Activated T-cell treated with anti-CD3 and anti-CD28 coated beads, Interleukin-2, amount 50 U/mL, for 72 hours (primary cell): ENCODE data around the gene PCSK5. TPM values are rescaled to one million over a fixed set of nuclear protein-coding genes. Genes with fewer than 3 reads are reported as not detected.

Experiments
- ATAC-seq, 2 donors: fragments of 150-1000 bp; cut with Tn5 transposase; replicated peaks in 1 of 2; 2 replicates each; pipeline ENCODE4 v1.10.0; 2021; ENCODE audit warnings: moderate library complexity in 2 of 2, mild to moderate bottlenecking in 1 of 2
- DNase-seq, 2 donors: peaks; one replicate each; pipeline ENCODE4 v3.0.0; 2021 to 2022; ENCODE audit warnings: mixed read lengths in 1 of 2
- H3K27ac Mint-ChIP-seq: one replicate; pipeline ENCODE4 v1.8.0; 2022; ENCODE audit warnings: mild to moderate bottlenecking, moderate library complexity, mixed read lengths
- H3K27me3 Mint-ChIP-seq: one replicate; pipeline ENCODE4 v1.8.0; 2022; ENCODE audit warnings: low read depth, mixed read lengths
- H3K36me3 Mint-ChIP-seq, 2 donors: one replicate each; pipeline ENCODE4 v1.8.0; 2022; ENCODE audit warnings: mixed read lengths in 2 of 2, mild to moderate bottlenecking in 1 of 2; ENCODE audit not compliant: insufficient read depth in 2 of 2
- H3K4me1 Mint-ChIP-seq: one replicate; pipeline ENCODE4 v1.8.0; 2022; ENCODE audit warnings: low read depth, mixed read lengths
- H3K4me3 Mint-ChIP-seq, 2 donors: one replicate each; pipeline ENCODE4 v1.8.0; 2022; ENCODE audit warnings: mild to moderate bottlenecking in 2 of 2, mixed read lengths in 2 of 2, moderate library complexity in 2 of 2
- H3K9me3 Mint-ChIP-seq, 2 donors: one replicate each; pipeline ENCODE4 v1.8.0; 2022; ENCODE audit warnings: mixed read lengths in 2 of 2
- total RNA-seq, 2 donors: library from RNA; stranded (reverse); gene quantifications; one replicate each; pipeline ENCODE4 v1.2.3, GENCODE V29; 2022

Gene PCSK5
- total RNA-seq, 2 donors from 2014 or later = 3.7 to 4.7 TPM

DNA sequence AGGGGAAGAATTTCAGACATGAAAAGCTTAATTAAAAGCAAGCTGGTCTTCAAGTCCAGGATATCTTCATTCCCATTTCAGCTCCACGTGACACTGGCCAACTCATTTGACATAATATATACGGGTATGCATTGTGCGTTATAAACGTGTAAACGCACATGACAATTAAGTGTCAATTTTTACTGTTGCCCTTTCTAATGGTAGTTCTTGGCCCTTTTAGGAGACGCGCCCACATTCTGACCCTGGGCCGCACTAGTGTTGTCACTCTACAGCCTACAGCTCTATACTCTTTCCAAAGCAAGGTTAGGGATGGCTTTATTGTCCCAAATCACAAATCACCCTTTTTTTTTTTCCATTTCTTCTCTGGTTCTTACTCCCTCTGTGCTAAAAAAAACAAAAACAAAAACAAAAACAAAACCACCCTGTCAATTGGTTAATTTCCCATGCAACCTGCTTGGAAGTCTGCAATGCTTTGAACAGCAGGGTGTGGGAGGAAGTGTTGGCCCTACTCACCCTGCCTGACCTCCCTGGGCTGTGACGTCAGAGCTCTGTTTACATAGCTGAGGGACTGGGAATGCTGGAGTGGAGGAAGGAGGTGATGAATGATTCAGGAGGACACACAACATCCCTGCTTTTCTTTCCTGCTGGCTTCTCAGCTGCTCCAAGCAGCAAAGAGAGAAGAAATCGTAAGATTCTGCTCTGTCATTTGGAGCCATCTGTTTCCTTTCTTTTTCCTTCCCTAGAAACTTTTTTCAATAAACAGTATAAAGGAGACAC lies 484.5 kb downstream of the PCSK5 start:
- H3K4me3 Mint-ChIP-seq = no peak overlapping the region
- no peaks in the 10 kb centered on the region for H3K36me3 Mint-ChIP-seq
- DNase-seq (no peak), ATAC-seq (no peak)
- peaks cover 0 to 3% of the 10 kb centered on the region in 2 donors for H3K9me3 Mint-ChIP-seq
- no peaks in the 10 kb centered on the region for H3K4me1 Mint-ChIP-seq
- no peak overlapping the region for H3K27ac Mint-ChIP-seq
- no peaks in the 10 kb centered on the region for H3K27me3 Mint-ChIP-seq

- no peaks in the 10 kb centered on the region for H3K27me3 Mint-ChIP-seq
- H3K27ac Mint-ChIP-seq = no peak overlapping the region
- H3K4me3 Mint-ChIP-seq = no peak overlapping the region
- DNase-seq (no peak), ATAC-seq (no peak)
- H3K9me3 Mint-ChIP-seq = peaks cover 0 to 3% of the 10 kb centered on the region in 2 donors
- H3K36me3 Mint-ChIP-seq = no peaks in the 10 kb centered on the region
- H3K4me1 Mint-ChIP-seq = no peaks in the 10 kb centered on the region
Measured at GRCh38 chr9:76377791-76378190, 487.3 kb downstream of the PCSK5 start.

GRCh38 chr9:76378367-76379073 lies 488.0 kb downstream of the PCSK5 start:
- no peak for ATAC-seq
- H3K4me1 Mint-ChIP-seq = no peaks in the 10 kb centered on the region
- H3K27ac Mint-ChIP-seq = no peak overlapping the region
- no peaks in the 10 kb centered on the region for H3K27me3 Mint-ChIP-seq
- peaks cover 0 to 3% of the 10 kb centered on the region in 2 donors for H3K9me3 Mint-ChIP-seq
- no peak for DNase-seq
- H3K4me3 Mint-ChIP-seq = no peak overlapping the region
- H3K36me3 Mint-ChIP-seq = no peaks in the 10 kb centered on the region

- Mint-ChIP-seq H3K27me3 (no peaks in the 10 kb centered on the region), H3K9me3 (peaks cover 0 to 3% of the 10 kb centered on the region in 2 donors), H3K4me3 (no peak overlapping the region), H3K27ac (no peak overlapping the region), H3K4me1 (no peaks in the 10 kb centered on the region), H3K36me3 (peaks cover 0 to under 1% of the 10 kb centered on the region in 2 donors)
- ATAC-seq (no peak), DNase-seq (no peak)
Measured at GRCh38 chr9:76379494-76379893, 489.0 kb downstream of the PCSK5 start.

DNA sequence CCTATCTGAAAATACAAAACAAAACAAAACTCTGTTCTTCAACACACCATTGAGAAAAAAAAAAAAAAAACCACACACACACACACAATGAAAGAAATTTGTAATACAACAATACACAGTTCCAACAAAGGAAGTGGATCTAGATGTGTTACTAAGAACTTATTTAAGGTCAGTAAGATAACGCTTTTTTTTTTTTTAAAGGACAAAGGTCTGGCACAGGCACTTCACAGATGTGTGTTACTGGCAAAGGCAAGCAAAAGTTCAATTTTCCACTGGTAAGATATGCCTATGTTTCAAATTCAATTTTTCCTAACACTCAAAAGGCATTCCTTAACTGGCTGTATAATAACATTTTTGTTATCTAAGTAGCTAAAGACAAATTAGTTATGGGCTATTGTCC lies 500.2 kb downstream of the PCSK5 start:
- no peak overlapping the region for H3K27ac Mint-ChIP-seq
- H3K4me3 Mint-ChIP-seq = no peak overlapping the region
- ATAC-seq (no peak), DNase-seq (no peak)
- H3K9me3 Mint-ChIP-seq = peaks cover 1% of the 10 kb centered on the region in 2 donors
- H3K36me3 Mint-ChIP-seq = peaks cover 11 to 12% of the 10 kb centered on the region in 2 donors
- no peaks in the 10 kb centered on the region for H3K27me3 Mint-ChIP-seq
- H3K4me1 Mint-ChIP-seq = peaks cover 34% of the 10 kb centered on the region

GRCh38 chr9:76394195-76394959 lies 503.9 kb downstream of the PCSK5 start, which contains the start of gene RFK:
Gene RFK (minus strand): TSS chr9:76394426. CDS start chr9:76394171, 255 bp downstream.
- H3K4me3 Mint-ChIP-seq = peak within 1 kb of the TSS; percentile 98 to 99
- ATAC-seq (peak; percentile 89 to 90), DNase-seq (peak; percentile 89 to 94)
- peaks cover 1% of the 10 kb centered on the region in 2 donors for H3K9me3 Mint-ChIP-seq
- no peaks in the 10 kb centered on the region for H3K27me3 Mint-ChIP-seq
- H3K27ac Mint-ChIP-seq = peak within 1 kb of the TSS; percentile 100
- peaks cover 28% of the 10 kb centered on the region for H3K4me1 Mint-ChIP-seq
- H3K36me3 Mint-ChIP-seq = peaks cover 9 to 12% of the 10 kb centered on the region in 2 donors

DNA sequence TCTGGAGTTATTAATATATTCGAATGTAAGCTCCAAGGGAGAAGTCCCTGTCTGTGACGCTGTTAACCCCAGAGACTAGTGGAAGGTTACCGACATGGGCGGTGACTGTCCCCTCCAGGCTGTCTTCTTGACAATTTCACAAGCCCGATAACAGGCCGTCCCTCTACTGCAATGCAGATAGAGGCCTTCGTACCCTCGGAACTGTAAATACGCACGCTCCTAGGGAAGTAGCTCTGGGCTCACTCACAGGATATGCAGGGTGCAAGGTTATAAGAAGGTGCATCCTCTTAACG lies 504.4 kb downstream of the PCSK5 start:
- H3K4me1 Mint-ChIP-seq = peaks cover 29% of the 10 kb centered on the region
- peak overlapping the region; percentile 100 for H3K27ac Mint-ChIP-seq
- H3K4me3 Mint-ChIP-seq = peak overlapping the region; percentile 98 to 99
- H3K9me3 Mint-ChIP-seq = peaks cover 1% of the 10 kb centered on the region in 2 donors
- H3K36me3 Mint-ChIP-seq = peaks cover 9 to 12% of the 10 kb centered on the region in 2 donors
- peak; percentile 65 to 66 for ATAC-seq
- DNase-seq = peak; percentile 55 to 59
- no peaks in the 10 kb centered on the region for H3K27me3 Mint-ChIP-seq

- Mint-ChIP-seq H3K4me1 (peaks cover 34% of the 10 kb centered on the region), H3K27me3 (no peaks in the 10 kb centered on the region), H3K4me3 (peak overlapping the region; percentile 98 to 99), H3K9me3 (peaks cover 1% of the 10 kb centered on the region in 2 donors), H3K27ac (no peak overlapping the region), H3K36me3 (peaks cover 9 to 12% of the 10 kb centered on the region in 2 donors)
- ATAC-seq = no peak
- no peak for DNase-seq
Measured at GRCh38 chr9:76395381-76395780, 504.9 kb downstream of the PCSK5 start.

DNA sequence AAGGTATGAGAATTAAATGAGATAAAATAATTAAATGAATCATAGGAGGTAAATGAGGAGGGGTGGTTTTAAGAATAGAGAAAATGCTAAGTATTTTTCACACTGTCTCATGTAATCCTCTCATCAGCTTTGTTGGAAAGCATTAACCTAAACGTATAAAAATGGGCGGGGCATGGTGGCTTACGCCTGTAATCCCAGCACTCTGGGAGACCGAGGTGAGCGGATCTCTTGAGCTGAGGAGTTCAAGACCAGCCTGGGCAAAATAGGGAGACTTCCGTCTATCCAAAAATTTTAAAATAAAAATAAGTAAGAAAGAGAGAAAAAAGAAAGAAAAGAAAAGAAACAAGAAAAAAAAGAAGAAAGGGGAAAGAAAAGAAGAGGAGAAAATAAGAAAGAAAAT lies 505.7 kb downstream of the PCSK5 start:
- peaks cover 1% of the 10 kb centered on the region in 2 donors for H3K9me3 Mint-ChIP-seq
- H3K4me3 Mint-ChIP-seq = no peak overlapping the region
- no peak for DNase-seq
- H3K27ac Mint-ChIP-seq = no peak overlapping the region
- ATAC-seq = no peak
- H3K4me1 Mint-ChIP-seq = peaks cover 34% of the 10 kb centered on the region
- no peaks in the 10 kb centered on the region for H3K27me3 Mint-ChIP-seq
- H3K36me3 Mint-ChIP-seq = peaks cover 8 to 12% of the 10 kb centered on the region in 2 donors

DNA sequence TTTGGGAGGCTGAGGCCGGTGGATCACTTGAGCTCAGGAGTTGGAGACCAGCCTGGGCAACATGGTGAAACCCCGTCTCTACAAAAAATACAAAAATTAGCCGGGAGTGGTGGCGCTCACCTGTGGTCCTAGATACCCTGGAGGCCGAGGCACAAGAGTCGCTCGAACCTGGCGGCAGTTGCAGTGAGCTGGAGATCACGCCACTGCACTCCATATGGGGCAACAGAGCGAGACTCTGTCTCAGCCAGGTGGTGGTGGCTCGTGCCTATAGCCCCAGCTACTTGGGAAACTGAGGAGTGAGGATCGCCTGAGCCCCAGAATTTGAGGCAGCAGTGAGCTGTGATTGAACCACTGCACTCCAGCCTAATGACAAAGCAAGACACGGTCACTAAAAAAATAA lies 506.1 kb downstream of the PCSK5 start:
- Mint-ChIP-seq H3K4me1 (peaks cover 35% of the 10 kb centered on the region), H3K27ac (no peak overlapping the region), H3K4me3 (no peak overlapping the region), H3K9me3 (peaks cover 1% of the 10 kb centered on the region in 2 donors), H3K27me3 (no peaks in the 10 kb centered on the region), H3K36me3 (peaks cover 7 to 12% of the 10 kb centered on the region in 2 donors)
- no peak for DNase-seq
- no peak for ATAC-seq

- H3K27ac Mint-ChIP-seq = no peak overlapping the region
- H3K4me3 Mint-ChIP-seq = no peak overlapping the region
- H3K36me3 Mint-ChIP-seq = no peaks in the 10 kb centered on the region
- H3K9me3 Mint-ChIP-seq = no peaks in the 10 kb centered on the region
- H3K4me1 Mint-ChIP-seq = peaks cover 44% of the 10 kb centered on the region
- no peak for ATAC-seq
- DNase-seq = no peak
- no peaks in the 10 kb centered on the region for H3K27me3 Mint-ChIP-seq
Measured at GRCh38 chr9:76399856-76400255, 509.4 kb downstream of the PCSK5 start.

DNA sequence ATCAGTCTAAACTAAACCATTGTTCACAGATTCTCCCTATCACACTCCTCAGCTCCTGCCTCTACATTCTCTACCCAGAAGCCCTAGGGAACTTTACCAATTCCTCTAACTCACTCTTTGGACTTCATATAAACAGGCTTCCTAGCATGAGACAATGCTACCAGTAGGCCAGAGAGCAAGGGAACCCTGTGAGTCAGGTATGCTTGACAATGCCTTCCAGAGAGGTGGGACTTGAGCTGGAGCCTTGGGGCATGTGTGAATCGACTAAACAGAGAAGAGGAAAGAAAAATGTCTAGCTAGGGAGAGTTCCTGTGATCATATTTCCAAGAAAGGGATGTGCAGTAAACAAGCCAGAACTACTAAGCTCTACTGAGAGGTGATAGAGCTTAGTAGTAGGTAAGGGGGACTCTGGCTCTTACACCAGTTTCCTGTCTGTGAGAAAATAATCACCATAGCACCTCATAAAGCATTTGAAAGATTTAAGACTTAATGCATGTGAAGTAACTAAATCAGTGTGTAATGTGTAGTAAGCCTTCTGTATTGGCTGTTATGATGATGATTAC lies 510.1 kb downstream of the PCSK5 start:
- ATAC-seq (peak in 1 of 2 donors; percentile 47), DNase-seq (no peak)
- Mint-ChIP-seq H3K4me1 (peaks cover 36% of the 10 kb centered on the region), H3K4me3 (no peak overlapping the region), H3K36me3 (no peaks in the 10 kb centered on the region), H3K27me3 (no peaks in the 10 kb centered on the region), H3K27ac (no peak overlapping the region), H3K9me3 (no peaks in the 10 kb centered on the region)

DNA sequence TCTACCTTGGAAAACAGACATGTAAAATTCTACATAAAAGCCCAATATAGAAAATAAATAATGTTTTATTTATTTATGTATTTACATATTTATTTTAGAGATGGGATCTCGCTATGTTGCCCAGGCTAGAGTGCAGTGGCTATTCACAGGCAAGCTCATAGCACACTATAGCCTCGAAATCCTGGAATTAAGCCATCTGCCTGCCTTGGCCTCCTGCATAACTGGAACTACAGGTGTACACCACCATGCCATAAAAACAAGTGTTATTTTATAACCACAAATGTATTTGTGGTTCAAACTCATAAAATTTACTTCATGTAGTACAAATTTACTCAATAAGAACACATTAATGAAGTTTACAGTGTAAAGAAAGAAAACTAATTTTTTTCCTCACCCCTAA lies 510.7 kb downstream of the PCSK5 start:
- Mint-ChIP-seq H3K4me3 (no peak overlapping the region), H3K9me3 (no peaks in the 10 kb centered on the region), H3K27me3 (no peaks in the 10 kb centered on the region), H3K27ac (no peak overlapping the region), H3K4me1 (peaks cover 34% of the 10 kb centered on the region), H3K36me3 (no peaks in the 10 kb centered on the region)
- DNase-seq (no peak), ATAC-seq (no peak)
